ENCODE data around the gene FOLR2. TPM values are rescaled to one million over a fixed set of nuclear protein-coding genes. Genes with fewer than 3 reads are reported as not detected.
A peak's percentile ranks its signal among the peaks of the same experiment; 100 is the strongest.
"Not testable (repeated sequence)": the region's sequence is repeated elsewhere in the genome, so short reads cannot be mapped to it uniquely, and the experiment has no call there.

The FOLR2 gene
- total RNA-seq, 4 donors from 2014 or later, result 6.6 to 12.5 (median 7.7) TPM

DNA sequence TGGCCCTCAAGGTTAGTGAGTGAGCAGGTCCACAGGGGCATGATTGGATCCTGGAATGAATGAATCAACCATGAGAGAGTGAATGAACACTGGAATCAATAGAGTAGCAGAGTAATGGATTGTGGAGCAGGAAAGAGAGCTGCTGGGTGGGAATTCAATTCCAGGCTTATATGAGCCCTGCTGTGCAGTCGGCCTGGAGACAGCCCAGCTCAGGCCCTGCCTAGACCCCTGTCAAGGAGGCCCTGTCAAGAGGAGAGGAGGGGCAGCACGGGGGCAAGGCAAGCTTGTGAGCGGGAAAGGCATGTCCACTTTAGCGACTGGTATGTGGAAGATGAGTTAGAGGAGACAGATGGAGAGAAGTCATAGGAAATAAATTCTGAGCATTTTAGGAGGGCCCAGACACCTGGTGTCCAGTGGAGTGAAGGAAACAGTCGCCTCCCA, 25.9 kb upstream of the FOLR2 start:
- DNase-seq (ENCODE audit: low spot score in 2 of 2), result peak in 1 of 2 donors; percentile 56
- TF ChIP-seq, protein P1, sequence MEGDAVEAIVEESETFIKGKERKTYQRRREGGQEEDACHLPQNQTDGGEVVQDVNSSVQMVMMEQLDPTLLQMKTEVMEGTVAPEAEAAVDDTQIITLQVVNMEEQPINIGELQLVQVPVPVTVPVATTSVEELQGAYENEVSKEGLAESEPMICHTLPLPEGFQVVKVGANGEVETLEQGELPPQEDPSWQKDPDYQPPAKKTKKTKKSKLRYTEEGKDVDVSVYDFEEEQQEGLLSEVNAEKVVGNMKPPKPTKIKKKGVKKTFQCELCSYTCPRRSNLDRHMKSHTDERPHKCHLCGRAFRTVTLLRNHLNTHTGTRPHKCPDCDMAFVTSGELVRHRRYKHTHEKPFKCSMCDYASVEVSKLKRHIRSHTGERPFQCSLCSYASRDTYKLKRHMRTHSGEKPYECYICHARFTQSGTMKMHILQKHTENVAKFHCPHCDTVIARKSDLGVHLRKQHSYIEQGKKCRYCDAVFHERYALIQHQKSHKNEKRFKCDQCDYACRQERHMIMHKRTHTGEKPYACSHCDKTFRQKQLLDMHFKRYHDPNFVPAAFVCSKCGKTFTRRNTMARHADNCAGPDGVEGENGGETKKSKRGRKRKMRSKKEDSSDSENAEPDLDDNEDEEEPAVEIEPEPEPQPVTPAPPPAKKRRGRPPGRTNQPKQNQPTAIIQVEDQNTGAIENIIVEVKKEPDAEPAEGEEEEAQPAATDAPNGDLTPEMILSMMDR (IDR thresholded peaks at IDR 0.05), result no peak
- TF ChIP-seq POLR2A (IDR thresholded peaks at IDR 0.05), result no peak
- 87 to 88% methylated on average over 5 of the region's 5 CpGs for WGBS, 2 donors
- intact Hi-C loops (cut with DNase I; ENCODE audit: low total_unique reads), result no loop called here
- no peak overlapping the region for H3K4me3 ChIP-seq (ENCODE audit: low read depth, poor library complexity, severe bottlenecking)

DNA sequence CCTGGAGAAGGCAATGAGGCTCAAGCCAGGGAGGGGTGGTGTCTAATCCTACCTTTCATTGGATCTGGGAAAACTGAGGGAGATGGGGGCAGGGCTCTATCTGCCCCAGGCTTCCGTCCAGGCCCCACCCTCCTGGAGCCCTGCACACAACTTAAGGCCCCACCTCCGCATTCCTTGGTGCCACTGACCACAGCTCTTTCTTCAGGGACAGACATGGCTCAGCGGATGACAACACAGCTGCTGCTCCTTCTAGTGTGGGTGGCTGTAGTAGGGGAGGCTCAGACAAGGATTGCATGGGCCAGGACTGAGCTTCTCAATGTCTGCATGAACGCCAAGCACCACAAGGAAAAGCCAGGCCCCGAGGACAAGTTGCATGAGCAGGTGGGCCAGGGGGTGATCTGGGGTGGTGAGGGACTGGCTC, 24.6 kb upstream of the FOLR2 start, which contains the start of gene FOLR1:
FOLR1 (plus strand) TSS at position 180 of the 421 bp plus-strand sequence; CDS start at position 214, 34 bp downstream.
- 70 to 76% methylated on average over 5 of the region's 5 CpGs for WGBS, 2 donors
- TF ChIP-seq, protein P1 (IDR thresholded peaks at IDR 0.05), result no peak
- no peak for TF ChIP-seq POLR2A (IDR thresholded peaks at IDR 0.05)
- no peak within 1 kb of the TSS for H3K4me3 ChIP-seq (ENCODE audit: low read depth, poor library complexity, severe bottlenecking)
- DNase-seq (ENCODE audit: low spot score in 2 of 2), result peak in 1 of 2 donors; percentile 72
- intact Hi-C loops (cut with DNase I; ENCODE audit: low total_unique reads), result no loop called here

DNA sequence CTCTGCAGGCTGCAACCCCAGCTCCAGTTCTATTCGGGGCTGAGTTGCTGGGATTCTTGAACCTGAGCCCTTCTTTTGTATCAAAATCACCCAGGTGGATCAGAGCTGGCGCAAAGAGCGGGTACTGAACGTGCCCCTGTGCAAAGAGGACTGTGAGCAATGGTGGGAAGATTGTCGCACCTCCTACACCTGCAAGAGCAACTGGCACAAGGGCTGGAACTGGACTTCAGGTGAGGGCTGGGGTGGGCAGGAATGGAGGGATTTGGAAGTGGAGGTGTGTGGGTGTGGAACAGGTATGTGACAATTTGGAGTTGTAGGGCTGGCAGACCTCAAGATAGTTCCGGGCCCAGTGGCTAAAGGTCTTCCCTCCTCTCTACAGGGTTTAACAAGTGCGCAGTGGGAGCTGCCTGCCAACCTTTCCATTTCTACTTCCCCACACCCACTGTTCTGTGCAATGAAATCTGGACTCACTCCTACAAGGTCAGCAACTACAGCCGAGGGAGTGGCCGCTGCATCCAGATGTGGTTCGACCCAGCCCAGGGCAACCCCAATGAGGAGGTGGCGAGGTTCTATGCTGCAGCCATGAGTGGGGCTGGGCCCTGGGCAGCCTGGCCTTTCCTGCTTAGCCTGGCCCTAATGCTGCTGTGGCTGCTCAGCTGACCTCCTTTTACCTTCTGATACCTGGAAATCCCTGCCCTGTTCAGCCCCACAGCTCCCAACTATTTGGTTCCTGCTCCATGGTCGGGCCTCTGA, 20.9 kb upstream of the FOLR2 start:
- intact Hi-C loops (cut with DNase I; ENCODE audit: low total_unique reads), result no loop called here
- no peak overlapping the region for H3K4me3 ChIP-seq (ENCODE audit: low read depth, poor library complexity, severe bottlenecking)
- TF ChIP-seq POLR2A (IDR thresholded peaks at IDR 0.05), result no peak
- TF ChIP-seq, protein P1 (IDR thresholded peaks at IDR 0.05), result no peak
- DNase-seq (ENCODE audit: low spot score in 2 of 2), result no peak
- 81 to 82% methylated on average over 12 of the region's 12 CpGs for WGBS, 2 donors

DNA sequence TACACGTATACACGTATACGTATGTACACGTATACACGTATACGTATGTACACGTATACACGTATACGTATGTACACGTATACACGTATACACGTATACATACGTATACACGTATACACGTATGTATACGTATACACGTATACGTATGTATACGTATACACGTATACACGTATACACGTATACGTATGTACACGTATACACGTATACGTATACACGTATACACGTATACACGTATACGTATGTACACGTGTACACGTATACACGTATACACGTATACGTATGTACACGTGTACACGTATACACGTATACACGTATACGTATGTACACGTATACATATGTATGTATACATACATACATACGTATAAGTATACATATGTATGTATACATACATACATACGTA, 15.1 kb upstream of the FOLR2 start:
- WGBS, 2 donors, result 83 to 94% methylated on average over 16 to 43 of the region's 43 CpGs
- DNase-seq (ENCODE audit: low spot score in 2 of 2); H3K4me3 ChIP-seq (ENCODE audit: low read depth, poor library complexity, severe bottlenecking); intact Hi-C loops (cut with DNase I; ENCODE audit: low total_unique reads): not testable (repeated sequence)

DNA sequence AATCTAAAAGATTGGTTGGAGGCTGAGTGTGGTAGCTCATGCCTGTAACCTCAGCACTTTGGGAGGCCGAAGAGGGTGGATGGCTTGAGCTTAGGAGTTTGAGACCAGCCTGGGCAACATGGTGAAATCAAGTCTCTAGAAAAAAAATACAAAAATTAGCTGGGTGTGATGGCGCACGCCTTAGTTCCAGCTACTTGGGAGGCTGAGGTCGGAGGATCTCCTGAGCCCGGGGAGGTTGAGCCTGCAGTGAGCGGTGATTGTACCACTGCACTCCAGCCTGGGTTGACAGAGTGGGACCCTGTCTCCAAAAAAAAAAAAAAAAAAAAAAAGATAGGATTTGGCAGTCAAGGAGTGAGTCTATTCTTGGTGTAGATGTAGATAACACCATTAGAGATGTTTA, 14.0 kb upstream of the FOLR2 start:
- no peak overlapping the region for H3K4me3 ChIP-seq (ENCODE audit: low read depth, poor library complexity, severe bottlenecking)
- intact Hi-C loops (cut with DNase I; ENCODE audit: low total_unique reads), result no loop called here
- 99 to 100% methylated on average over 6 of the region's 6 CpGs for WGBS, 2 donors
- DNase-seq (ENCODE audit: low spot score in 2 of 2), result peak in 1 of 2 donors; percentile 36
- TF ChIP-seq, protein P1 (IDR thresholded peaks at IDR 0.05), result no peak
- TF ChIP-seq POLR2A (IDR thresholded peaks at IDR 0.05), result no peak

DNA sequence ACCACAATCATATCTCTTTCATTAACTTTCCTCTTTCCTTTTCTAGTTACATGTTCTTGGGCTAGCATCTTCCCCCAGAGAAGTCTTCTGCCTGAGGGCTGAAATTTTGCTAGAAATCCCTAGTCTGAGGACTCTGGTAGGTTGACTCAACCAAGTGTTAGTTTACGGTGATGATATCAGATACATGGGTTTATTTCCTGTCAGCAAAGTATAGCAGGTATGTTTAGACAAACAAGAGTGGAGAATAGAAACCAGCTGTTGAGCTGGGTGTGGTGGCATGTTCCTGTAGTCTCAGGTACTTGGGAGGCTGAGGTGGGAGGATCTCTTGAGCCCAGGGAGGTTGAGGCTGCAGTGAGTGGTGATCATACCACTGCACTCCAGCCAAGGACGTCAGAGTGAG, 13.4 kb upstream of the FOLR2 start:
- no peak for DNase-seq (ENCODE audit: low spot score in 2 of 2)
- H3K4me3 ChIP-seq (ENCODE audit: low read depth, poor library complexity, severe bottlenecking), result no peak overlapping the region
- 76 to 87% methylated on average over 2 of the region's 2 CpGs for WGBS, 2 donors
- TF ChIP-seq, protein P1 (IDR thresholded peaks at IDR 0.05), result no peak
- TF ChIP-seq POLR2A (IDR thresholded peaks at IDR 0.05), result no peak
- intact Hi-C loops (cut with DNase I; ENCODE audit: low total_unique reads), result no loop called here

Data from lower leg skin (tissue), 4 donors.